ENCODE measurements around the gene POLR3A.

DNA sequence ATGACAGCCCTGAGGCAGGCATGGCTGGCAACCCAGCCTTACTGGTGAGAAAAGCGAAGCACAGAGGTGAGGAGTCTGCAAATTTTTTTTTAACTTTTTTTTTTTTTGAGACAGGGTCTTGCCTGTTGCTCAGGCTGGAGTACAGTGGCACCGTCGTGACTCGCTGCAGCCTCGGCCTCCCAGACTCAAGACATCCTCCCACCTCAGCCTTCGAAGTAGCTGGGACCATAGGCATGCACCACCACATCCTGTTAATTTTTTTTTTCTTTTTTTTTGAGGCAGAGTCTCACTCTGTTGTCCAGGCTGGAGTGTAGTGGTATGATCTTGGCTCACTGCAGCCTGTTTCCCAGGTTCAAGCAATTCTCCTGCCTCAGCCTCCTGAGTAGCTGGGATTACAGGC lies 67.6 kb downstream of the POLR3A start:
- TF ChIP-seq, protein P1, sequence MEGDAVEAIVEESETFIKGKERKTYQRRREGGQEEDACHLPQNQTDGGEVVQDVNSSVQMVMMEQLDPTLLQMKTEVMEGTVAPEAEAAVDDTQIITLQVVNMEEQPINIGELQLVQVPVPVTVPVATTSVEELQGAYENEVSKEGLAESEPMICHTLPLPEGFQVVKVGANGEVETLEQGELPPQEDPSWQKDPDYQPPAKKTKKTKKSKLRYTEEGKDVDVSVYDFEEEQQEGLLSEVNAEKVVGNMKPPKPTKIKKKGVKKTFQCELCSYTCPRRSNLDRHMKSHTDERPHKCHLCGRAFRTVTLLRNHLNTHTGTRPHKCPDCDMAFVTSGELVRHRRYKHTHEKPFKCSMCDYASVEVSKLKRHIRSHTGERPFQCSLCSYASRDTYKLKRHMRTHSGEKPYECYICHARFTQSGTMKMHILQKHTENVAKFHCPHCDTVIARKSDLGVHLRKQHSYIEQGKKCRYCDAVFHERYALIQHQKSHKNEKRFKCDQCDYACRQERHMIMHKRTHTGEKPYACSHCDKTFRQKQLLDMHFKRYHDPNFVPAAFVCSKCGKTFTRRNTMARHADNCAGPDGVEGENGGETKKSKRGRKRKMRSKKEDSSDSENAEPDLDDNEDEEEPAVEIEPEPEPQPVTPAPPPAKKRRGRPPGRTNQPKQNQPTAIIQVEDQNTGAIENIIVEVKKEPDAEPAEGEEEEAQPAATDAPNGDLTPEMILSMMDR (IDR thresholded peaks at IDR 0.05) = no peak
- TF ChIP-seq POLR2A (IDR thresholded peaks at IDR 0.05) = no peak
